ENCODE measurements around the gene TNFRSF1A.
"Not testable (repeated sequence)": the region's sequence is repeated elsewhere in the genome, so short reads cannot be mapped to it uniquely, and the experiment has no call there.

Gene TNFRSF1A

DNA sequence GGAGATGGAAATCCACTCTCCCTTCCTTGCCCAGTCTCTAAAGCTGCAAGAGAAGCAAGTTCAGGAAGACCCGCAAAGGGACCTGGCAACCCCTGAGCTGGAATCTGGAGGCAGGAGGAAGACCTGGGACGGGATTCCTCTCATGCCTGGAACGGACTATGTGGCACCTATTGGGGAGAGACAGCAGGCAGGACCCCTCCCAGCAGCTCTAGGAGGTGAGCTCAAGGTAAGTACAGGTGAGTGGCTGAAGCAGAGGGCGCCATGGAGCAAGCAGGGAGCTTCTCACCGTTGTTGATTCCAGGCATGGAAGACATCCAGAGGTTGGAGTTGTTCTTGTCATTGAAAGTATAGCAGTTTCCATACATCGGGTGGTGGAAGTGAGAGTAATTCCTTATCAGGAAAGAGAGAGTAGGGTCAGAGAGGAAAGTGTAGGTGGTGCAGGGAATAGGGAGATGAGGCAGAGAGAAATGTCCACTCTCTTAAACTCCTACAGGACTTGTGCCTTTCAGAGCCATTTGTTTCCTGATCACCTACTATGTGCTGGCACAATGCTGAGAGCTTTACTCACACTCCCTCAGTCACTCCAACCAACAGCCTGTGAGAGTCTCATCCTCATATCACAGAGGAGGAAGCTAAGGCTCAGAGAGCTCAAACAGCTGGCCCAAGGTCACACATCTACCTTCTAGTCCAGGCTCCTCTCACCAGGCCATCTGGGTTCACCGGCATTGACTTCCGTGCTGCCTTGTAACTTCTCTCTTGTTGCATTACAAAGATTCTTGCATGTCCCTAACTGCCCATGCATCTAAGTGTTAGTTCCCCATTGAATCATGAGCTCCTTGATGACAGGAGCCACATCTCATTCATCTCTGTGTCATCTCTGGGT, 13.9 kb upstream of the TNFRSF1A start:
- peak; percentile 74 to 90 for DNase-seq

DNA sequence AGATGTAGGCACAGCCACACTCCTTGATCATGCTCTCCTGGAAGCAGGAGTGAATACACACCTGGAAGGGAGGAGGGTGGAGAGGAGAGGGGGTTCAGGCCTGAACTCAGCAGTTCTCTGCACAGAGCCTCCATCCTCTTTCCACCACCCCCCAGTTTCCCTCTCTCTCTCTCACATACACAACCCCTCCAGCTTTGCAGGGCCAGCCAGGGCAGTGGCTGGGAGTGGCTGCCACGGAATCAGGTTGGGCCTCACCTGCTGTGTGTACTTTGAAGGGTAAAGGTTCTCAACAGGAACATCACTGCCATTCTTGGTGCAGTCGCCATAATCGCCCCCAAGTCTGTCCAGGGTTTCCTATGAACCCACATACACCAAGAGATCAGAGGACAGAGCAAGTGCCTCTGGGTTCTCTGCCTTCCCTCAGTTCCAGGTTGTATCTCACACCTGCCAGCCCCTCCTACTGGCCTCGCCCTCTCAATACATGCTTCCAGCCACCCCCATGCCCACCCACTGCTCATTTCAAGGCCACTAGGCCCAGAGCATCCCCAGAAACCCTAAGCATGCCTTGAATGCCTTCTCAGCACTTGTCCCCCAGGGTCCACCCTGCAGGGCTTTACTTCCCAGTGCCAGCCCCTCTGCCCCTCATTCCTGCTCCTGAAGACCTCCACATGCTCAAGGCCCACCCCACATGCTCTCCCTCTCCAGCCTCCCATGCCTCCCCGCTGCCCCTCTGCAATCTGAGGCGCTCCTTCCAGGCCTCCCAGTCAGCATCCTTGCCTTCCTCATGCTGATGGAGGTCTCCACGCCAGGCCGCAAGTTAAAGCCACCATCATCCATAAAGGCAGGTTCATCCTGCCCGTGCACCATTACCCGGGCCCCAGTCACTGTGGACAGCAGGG, 12.9 kb upstream of the TNFRSF1A start:
- no peak for DNase-seq

DNA sequence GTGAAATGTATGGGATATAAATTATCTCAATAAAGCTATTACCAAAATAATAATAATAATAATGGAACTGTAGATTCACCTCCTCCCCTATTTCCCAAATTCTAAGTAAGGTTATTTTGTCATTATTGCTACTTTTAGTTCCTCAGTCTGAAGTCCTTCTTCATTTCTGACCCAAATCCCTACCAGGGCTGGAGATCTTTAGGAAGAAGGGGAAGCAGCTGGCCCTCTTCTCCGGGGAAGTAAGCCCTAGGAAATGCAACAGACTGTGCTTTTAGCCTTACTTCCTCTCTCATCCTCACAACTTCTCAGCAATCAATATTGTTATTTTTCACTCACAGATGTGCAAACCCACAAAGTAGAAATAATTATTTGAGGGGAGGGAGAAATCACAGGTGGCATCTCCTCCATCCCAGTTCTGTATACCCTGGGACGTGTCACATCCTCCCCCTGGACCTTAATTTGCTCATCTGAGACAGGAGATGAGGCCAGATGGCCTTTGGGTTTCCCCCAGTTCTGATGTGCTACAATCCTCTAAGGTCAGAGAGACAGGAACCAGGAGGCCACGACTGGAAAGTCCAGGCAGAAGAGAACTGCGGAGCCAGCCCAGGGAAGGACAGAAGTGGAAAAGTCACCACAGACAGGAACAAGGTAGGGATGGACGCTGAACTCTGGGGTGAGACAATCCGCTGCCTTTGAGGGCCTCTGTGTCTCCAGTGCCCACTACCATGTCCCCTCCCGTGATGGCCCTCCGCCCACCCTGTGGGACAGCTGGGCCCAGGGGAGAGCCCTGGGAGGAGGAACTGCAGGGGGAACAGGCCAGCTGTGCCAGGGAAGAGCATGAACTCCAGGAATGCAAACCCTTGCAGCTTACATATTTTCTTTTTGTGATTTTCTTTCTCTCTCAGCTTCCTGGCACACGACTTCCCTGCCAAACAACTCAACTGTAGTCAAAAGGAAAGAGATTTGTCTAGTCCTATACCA, 10.6 kb upstream of the TNFRSF1A start:
- DNase-seq = peak; percentile 69 to 72

GRCh38 chr12:6351622-6352021, 9.7 kb upstream of the TNFRSF1A start:
- no peak for DNase-seq

GRCh38 chr12:6347367-6348338, 5.8 kb upstream of the TNFRSF1A start:
- DNase-seq = no peak

GRCh38 chr12:6346942-6347341, 5.1 kb upstream of the TNFRSF1A start:
- DNase-seq = no peak

- no peak for DNase-seq
These were observed 4.5 kb upstream of the TNFRSF1A start for GRCh38 chr12:6346235-6346832.

GRCh38 chr12:6345319-6346091, 3.6 kb upstream of the TNFRSF1A start:
- DNase-seq = peak; percentile 64 to 83

GRCh38 chr12:6344101-6344660, 2.3 kb upstream of the TNFRSF1A start:
- not testable (repeated sequence) for DNase-seq

GRCh38 chr12:6343518-6343917, 1.6 kb upstream of the TNFRSF1A start:
- no peak for DNase-seq

DNA sequence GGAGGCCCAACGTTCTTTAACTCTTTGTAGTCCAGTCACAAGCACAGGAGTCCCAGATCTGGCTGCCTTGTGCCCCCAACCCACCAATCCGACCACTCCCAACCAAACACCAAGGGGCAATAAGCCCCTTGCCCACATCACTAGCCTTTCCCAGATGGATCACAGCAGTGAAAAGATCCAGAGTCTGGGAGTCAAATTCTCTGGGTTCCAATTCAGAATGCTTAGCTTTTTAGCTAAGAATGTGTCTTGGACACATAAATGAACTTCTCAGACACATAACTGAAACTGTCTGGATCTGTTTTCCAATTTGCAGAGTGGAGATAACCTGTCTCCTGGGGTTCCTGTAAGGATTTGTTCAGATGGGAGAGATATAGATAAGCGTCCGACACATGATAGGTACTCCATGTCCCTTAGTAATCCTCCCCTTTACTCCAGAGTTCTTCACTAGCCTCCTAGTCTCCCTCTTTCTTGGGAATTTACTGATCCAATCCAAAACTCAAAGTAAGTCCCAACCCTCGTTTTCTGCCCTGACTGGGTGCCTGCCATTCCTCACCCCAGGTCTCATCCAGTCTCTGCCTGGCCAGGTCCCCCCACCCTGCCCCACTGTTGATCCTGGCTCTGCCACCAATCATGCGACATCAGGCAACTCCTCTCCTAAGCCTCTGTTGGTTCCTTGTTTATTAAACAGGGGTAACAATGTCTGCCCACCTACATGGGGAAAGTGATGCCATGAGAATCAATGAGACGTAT, 439 bp upstream of the TNFRSF1A start:
- DNase-seq = no peak

DNA sequence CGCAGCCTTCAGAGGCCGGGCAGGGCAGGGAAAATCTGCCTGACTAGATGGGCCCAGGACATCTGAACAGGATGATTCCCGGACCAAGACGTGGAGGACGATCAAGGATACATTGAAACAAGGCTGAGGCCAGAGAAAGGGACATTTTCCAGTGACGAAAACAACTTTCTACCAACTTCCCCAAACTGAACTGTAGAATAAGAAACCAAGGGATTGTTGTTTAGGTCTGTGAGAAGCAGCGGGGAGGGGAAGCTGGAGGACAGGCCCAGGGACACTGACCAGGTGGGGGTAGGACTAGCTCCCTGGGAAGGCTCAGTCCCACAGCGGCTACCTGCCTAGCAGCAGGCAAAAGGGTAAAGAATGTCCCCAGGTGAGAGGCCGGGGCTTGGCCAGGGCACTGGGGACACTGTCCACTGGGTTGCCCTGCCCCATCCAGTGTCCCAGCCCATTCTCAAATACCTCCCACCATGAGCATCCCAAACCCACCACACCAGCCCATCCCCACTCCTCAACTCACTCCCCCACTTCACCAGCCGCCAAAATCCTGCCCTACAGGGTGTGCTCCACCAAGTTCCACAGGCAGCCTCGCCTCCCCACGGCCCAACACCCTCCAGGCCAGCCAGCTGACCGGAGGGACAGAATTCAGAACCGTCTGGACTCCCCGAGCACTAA, 995 bp downstream of the TNFRSF1A start:
- peak; percentile 76 to 80 for DNase-seq

GRCh38 chr12:6340032-6340638, 1.7 kb downstream of the TNFRSF1A start:
- no peak for DNase-seq

DNA sequence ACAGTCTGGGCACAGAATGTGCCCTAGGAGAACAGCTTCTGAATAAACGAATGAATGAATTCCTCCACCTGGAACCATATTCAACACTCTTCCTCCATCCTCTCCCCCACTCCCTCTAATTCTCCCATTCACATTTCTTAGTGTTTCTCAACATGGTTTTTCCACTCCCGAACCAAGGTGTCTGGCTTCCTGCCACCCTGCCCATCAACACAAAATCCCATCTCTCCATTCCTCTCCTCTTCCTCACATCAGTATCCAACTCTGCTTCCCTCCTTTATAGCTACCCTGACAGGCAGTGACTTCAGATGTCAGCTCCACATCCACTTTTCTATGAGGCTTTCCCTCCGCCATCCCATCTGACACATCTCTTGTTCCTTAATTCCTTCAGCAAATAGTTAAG, 2.9 kb downstream of the TNFRSF1A start:
- DNase-seq = no peak

GRCh38 chr12:6338536-6338935, 3.3 kb downstream of the TNFRSF1A start:
- DNase-seq = not testable (repeated sequence)

GRCh38 chr12:6337958-6338433, 3.9 kb downstream of the TNFRSF1A start:
- no peak for DNase-seq

All from inflammatory macrophage treated with lipopolysaccharide for 1 hour (primary cell).